Measurements from ENCODE around the gene NARF. TPM values are rescaled to one million over a fixed set of nuclear protein-coding genes. Genes with fewer than 3 reads are reported as not detected.
"Not testable (repeated sequence)": the region's sequence is repeated elsewhere in the genome, so short reads cannot be mapped to it uniquely, and the experiment has no call there.

The NARF gene
- total RNA-seq, 2 experiments from 2014 or later: 63.9 to 65.4 TPM

DNA sequence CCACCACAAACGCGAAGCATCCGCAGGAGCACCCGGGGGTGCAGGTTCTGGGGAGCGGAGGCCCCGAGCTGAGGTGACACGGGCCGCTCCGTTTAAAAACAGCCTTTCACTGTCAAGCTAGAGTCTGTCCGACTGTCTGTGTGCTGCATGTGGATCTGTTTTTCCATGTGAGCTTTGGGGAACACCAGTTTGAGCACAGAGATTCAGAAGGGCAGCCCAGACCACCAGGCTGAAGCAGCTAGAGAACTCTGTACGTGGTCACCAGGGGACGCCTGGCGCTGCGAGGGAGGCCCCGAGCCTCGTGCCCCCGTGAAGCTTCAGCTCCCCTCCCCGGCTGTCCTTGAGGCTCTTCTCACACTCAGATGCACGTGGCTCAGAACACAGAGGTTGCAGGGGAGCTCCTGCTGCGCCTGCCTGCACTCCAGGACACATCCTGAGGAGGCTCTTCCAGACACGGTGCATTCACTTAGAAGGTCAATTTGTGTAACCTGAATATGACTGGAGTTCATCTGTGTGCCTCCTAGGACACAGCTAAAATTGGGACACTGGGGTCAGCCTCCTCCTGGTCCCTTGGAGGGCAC is 45.3 kb downstream of the NARF start:
- H3K27me3 Mint-ChIP-seq: no peaks in the 10 kb centered on the region
- H3K4me3 Mint-ChIP-seq: no peak overlapping the region

DNA sequence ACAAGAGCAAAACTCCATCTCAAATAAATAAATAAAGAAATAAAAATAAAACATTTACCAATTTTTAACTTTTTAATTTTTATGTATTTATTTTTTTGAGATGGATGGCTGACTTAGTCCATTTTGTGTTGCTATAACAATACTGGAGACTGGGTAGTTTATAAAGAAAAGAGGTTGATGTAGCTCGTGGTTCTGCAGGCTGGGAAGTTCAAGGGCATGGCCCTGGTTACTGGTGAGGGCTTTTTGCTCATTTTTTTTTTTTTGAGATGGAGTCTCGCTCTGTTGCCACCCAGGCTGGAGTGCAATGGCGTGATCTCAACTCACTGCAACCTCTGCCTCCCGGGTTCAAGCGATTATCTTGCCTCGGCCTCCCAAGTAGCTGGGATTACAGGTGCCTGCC is 46.8 kb downstream of the NARF start:
- H3K27me3 Mint-ChIP-seq: no peaks in the 10 kb centered on the region
- DNase-seq: no peak
- H3K27ac Mint-ChIP-seq: no peak overlapping the region
- peaks cover 8% of the 10 kb centered on the region for H3K4me1 Mint-ChIP-seq (ENCODE audit: low read depth)
- TF ChIP-seq, protein P1, sequence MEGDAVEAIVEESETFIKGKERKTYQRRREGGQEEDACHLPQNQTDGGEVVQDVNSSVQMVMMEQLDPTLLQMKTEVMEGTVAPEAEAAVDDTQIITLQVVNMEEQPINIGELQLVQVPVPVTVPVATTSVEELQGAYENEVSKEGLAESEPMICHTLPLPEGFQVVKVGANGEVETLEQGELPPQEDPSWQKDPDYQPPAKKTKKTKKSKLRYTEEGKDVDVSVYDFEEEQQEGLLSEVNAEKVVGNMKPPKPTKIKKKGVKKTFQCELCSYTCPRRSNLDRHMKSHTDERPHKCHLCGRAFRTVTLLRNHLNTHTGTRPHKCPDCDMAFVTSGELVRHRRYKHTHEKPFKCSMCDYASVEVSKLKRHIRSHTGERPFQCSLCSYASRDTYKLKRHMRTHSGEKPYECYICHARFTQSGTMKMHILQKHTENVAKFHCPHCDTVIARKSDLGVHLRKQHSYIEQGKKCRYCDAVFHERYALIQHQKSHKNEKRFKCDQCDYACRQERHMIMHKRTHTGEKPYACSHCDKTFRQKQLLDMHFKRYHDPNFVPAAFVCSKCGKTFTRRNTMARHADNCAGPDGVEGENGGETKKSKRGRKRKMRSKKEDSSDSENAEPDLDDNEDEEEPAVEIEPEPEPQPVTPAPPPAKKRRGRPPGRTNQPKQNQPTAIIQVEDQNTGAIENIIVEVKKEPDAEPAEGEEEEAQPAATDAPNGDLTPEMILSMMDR (IDR thresholded peaks at IDR 0.05): no peak
- no peaks in the 10 kb centered on the region for H3K36me3 Mint-ChIP-seq (ENCODE audit: low read depth)
- no peaks in the 10 kb centered on the region for H3K9me3 Mint-ChIP-seq
- intact Hi-C loops (cut with micrococcal nuclease): no loop called here
- ChIA-PET POLR2A (interaction anchor here (1.2 kb wide), 1 partner anchor 14 kb away, joined by 3 read pairs; no protein-coding TSS in a partner anchor), CTCF (interaction anchor here (1.5 to 1.7 kb wide), 2 partner anchors 48 to 81 kb away, joined by 4 read pairs; no protein-coding TSS in a partner anchor)
- no peak for ATAC-seq
- no peak overlapping the region for H3K4me3 Mint-ChIP-seq

More for the DNA sequence above, 45.3 kb downstream of the NARF start:
- no peak for ATAC-seq
- Mint-ChIP-seq H3K27ac (no peak overlapping the region), H3K4me1 (ENCODE audit: low read depth) (peaks cover 12% of the 10 kb centered on the region), H3K36me3 (ENCODE audit: low read depth) (no peaks in the 10 kb centered on the region), H3K9me3 (no peaks in the 10 kb centered on the region)
- intact Hi-C loops (cut with micrococcal nuclease): no loop called here
- no peak for DNase-seq
- TF ChIP-seq, protein P1 (IDR thresholded peaks at IDR 0.05): no peak
- POLR2A ChIA-PET: interaction anchor here (1.3 to 2.4 kb wide), 2 partner anchors 16 to 19 kb away, joined by 3 to 14 read pairs; partner anchors contain the start of gene FOXK2
- CTCF ChIA-PET: interaction anchor here (0.9 to 1.2 kb wide), 2 partner anchors 16 to 51 kb away, joined by 3 read pairs; partner anchors contain the start of gene FOXK2

DNA sequence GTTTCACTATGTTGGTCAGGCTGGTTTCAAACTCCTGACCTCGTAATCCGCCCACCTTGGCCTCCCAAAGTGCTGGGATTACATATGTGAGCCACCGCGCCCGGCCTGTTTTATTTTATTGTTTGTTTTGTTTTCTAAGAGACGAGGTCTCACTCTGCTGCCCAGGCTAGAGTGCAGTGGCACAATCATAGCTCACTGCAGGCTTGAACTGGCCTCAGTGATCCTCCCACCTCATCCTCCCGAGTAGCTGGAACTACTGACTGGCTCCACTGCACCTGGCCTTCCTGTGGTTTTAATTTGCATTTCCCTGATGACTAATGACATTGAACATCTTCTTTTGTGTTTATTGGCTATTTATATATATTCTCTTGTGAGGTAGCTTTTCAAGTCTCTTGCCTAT is 47.9 kb downstream of the NARF start:
- H3K9me3 Mint-ChIP-seq; H3K36me3 Mint-ChIP-seq (ENCODE audit: low read depth); H3K27me3 Mint-ChIP-seq; intact Hi-C loops (cut with micrococcal nuclease); H3K4me3 Mint-ChIP-seq: not testable (repeated sequence)
- ChIA-PET POLR2A (interaction anchor here (0.9 to 1.2 kb wide), 2 partner anchors 9 to 15 kb away, joined by 3 read pairs; no protein-coding TSS in a partner anchor), CTCF (interaction anchor here (0.6 to 1.5 kb wide), 2 partner anchors 9 to 47 kb away, joined by 3 to 4 read pairs; no protein-coding TSS in a partner anchor)
- ATAC-seq: peak; percentile 96
- peak overlapping the region; percentile 66 for H3K27ac Mint-ChIP-seq
- peak; percentile 80 for DNase-seq
- H3K4me1 Mint-ChIP-seq (ENCODE audit: low read depth): peaks cover 10% of the 10 kb centered on the region

DNA sequence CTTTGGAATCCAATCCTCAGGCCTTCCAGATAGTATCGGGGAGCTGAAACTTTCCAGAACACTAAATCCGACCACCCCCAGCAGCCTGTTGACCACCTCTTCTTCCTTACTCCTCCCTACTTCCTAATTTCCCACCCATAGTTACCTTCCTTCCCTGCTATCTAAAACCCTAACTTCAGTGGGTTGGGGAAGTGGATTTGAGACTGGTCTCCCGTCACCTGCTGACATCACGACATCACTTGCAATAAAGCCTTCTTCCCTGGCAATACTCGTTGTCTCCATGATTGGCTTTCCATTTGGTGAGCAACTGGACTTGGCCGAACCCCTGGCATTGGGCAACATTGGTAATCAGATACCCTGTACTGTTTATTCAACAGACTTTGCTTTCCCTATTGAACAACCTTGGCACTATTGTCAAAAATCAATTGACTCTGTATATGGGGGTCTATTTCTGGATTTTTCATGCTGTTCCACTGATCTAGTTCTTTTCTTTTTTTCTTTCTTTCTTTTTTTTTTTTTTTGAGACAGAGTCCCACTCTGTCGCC is 49.2 kb downstream of the NARF start:
- Mint-ChIP-seq H3K27ac (no peak overlapping the region), H3K4me3 (no peak overlapping the region), H3K36me3 (ENCODE audit: low read depth) (no peaks in the 10 kb centered on the region), H3K27me3 (no peaks in the 10 kb centered on the region), H3K9me3 (no peaks in the 10 kb centered on the region), H3K4me1 (ENCODE audit: low read depth) (peaks cover 11% of the 10 kb centered on the region)
- TF ChIP-seq, protein P1 (IDR thresholded peaks at IDR 0.05): no peak
- ChIA-PET POLR2A (interaction anchor here (0.7 kb wide), 1 partner anchor 12 kb away, joined by 4 read pairs; the partner anchor contains the start of gene FOXK2), CTCF (interaction anchor here (0.9 to 1.6 kb wide), 2 partner anchors 20 to 44 kb away, joined by 3 to 5 read pairs; no protein-coding TSS in a partner anchor)
- DNase-seq (no peak), ATAC-seq (no peak)
- intact Hi-C loops (cut with micrococcal nuclease): no loop called here

DNA sequence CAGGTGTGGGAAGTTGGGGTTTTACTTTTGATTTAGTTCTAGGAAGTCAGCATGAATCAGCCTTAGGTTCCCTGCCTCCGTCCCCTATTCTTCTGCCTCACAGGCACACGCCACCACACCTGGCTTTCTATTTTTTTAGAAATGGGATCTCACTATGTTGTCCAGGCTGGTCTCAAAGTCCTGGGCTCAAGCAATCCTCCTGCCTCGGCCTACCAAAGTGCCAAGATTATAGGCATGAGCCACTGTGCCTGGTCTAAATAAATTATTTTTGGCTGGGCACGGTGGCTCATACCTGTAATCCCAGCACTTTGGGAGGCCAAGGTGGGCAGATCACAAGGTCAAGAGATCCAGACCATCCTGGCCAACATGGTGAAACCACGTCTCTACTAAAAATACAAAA is 53.1 kb downstream of the NARF start:
- H3K27me3 Mint-ChIP-seq; H3K4me3 Mint-ChIP-seq; CTCF ChIA-PET; ATAC-seq; H3K36me3 Mint-ChIP-seq (ENCODE audit: low read depth); DNase-seq; POLR2A ChIA-PET; H3K27ac Mint-ChIP-seq; H3K4me1 Mint-ChIP-seq (ENCODE audit: low read depth); intact Hi-C loops (cut with micrococcal nuclease); H3K9me3 Mint-ChIP-seq: not testable (repeated sequence)

DNA sequence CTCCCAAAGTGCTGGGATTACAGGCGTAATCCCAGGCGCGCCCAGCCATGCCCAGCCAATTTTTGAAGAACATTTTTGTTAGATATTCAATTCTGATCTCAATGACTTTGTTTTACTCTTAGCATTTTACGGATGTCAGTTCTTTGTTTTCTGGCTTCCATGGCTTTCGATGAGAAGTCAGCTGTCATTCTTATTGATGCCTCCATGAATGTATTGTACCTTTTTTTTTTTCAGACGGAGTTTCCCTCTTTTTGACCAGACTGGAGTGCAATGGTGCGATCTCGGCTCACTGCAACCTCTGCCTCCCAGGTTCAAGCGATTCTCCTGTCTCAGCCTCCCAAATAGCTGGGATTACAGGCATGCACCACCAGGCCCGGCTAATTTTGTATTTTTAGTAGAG is 55.3 kb downstream of the NARF start:
- H3K4me3 Mint-ChIP-seq; DNase-seq; H3K27ac Mint-ChIP-seq; H3K36me3 Mint-ChIP-seq (ENCODE audit: low read depth); H3K9me3 Mint-ChIP-seq; POLR2A ChIA-PET; H3K4me1 Mint-ChIP-seq (ENCODE audit: low read depth); H3K27me3 Mint-ChIP-seq; CTCF ChIA-PET; intact Hi-C loops (cut with micrococcal nuclease); ATAC-seq: not testable (repeated sequence)

All from activated CD8-positive, alpha-beta T cell treated with anti-CD3 and anti-CD28 coated beads for 36 hours (primary cell).